HG03095 (cell line): ENCODE results near the gene MYADM.

Experiments
- ATAC-seq: cut with Tn5 transposase; IDR thresholded peaks from one replicate; pipeline ENCODE4 v1.9.1; 2021; ENCODE audit warnings: moderate library complexity; ENCODE audit not compliant: unreplicated experiment

MYADM gene

DNA sequence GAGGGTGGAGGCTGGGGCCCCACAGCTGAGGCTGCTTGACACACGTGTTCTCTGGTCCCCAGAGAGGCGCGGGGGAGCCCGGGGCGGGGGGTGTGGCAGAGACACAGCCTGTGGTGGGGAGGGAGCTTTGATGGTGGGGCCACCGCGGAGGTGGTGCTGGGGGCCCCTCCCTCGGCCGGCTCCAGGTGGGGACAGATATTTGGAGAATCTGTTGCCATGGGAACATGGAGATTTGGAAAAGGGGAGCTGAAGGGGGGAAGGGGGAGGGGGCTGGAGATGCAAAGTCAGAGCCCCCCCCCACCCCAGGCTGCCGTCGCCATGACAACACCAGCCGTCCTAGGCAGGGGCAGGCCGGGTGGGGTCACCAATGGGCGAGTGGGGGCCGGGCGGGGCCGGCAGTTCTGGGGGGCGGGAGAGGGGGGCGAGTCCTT lies 15.6 kb downstream of the MYADM start:
- ATAC-seq: no peak

DNA sequence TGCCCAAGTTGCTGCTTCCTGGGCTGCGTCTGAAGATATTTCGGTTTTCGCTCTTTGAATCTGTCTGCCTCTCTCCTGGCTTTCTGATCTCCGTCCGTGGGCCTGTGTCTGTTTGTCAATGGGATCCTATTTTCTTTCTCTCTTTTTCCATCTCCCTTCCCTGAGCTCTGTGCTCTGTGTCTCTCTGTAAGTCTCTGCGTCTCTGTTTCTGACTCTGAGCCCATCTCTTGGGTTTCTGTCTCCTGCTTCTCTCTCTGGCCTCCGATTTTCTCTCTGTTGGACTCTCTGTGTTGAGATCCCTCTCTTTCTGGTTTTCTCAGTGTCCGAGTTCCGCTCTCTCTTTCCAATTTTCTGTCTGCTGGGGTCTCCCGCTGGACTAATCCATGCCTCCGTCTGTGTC lies 16.1 kb downstream of the MYADM start:
- ATAC-seq: no peak

DNA sequence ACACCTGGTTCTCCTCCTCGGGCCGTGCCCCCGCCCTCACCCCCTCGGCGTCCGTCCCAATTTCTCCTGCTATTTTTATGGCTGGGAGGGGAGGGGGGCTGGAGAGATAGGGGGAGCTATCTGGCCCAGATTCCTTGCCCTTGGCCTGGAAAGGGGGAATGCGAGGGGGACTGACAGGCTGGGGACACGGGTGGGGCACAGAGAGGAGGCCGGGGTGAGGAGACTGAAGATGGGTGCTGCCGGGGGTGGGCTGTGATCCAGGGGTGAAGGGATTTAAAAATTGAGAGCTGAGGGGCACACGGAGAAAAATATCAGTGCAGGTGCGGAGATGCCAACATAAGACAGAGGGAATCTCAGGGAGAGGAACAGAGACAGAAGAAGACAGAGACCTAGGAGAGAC lies 16.6 kb downstream of the MYADM start:
- no peak for ATAC-seq

DNA sequence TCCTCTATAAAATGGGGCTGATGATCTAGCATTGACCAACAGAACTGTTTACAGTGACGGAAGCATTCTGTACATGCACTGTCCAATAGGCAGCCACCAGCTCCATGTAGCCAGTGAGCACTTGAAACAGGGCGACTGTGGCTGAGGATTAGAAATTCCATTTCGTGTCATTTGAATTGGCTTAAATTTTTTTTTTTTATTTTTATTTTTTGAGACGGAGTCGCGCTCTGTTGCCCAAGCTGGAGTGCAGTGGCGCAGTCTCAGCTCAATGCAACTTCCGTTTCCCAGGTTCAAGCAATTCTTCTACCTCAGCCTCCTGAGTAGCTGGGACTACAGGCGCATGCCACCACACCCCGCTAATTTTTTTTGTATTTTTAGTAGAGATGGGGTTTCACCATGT lies 17.4 kb downstream of the MYADM start:
- ATAC-seq: no peak

DNA sequence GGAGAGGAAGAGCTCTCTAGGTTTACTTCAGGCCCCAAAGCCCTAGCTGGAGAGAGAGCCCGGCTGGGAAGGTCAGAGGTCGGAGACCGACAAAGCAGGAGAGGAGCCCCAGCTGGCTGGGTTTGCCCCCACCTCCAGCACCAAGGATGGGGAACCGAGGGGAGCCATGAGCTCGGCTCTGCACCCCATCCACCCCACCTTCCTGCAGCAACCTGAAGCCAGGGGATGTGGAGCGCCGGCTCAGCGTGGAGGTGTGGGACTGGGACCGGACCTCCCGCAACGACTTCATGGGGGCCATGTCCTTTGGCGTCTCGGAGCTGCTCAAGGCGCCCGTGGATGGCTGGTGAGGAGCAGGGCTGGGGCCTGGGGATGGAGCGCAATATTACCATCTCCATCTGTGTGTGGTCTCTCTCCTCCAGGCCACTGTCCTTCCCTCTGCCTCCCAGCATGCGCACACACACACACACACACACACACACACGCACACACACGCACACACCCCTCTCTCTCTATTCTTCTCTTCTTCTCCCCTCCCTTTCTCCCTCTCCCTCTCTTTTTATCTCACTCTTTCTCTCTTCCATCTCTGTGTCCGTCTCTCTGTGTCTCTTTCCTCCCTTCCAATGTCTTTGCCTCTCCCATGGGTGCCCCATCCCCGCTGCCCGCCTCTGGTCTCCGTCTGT lies 24.8 kb downstream of the MYADM start:
- ATAC-seq: no peak

DNA sequence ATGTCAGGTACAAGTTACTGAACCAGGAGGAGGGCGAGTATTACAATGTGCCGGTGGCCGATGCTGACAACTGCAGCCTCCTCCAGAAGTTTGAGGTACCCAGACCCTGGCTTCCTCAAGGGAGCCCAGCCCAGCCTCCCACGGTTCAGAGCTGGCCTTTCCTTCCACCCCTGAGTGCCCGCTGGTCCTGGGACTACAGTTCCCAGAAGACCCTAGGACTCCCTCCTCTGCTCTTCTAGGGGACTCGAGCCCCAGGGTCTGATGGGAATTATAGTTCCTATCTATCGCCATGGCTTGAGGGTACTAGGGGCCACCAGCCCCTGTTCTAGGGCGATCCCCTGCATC lies 25.3 kb downstream of the MYADM start:
- ATAC-seq: no peak

DNA sequence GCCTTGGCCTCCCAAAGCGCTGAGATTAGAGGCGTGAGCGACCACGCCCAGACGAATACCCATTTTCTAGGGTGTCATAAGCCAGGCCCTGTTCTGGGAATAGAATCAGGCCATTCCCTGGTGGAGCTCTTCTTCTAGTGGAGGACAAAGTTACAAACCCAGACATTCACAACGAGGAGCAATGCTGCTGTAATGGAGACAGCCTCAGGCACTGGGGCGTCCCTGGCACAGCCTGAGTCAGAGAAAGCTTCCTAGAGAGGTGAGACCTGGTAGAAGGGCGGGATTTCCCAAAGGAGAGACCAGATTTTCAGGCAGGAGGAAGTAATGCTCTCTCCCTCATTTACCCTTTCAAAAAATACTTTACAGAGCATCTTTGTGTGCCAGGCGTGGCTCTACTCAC lies 27.0 kb downstream of the MYADM start:
- ATAC-seq: no peak

DNA sequence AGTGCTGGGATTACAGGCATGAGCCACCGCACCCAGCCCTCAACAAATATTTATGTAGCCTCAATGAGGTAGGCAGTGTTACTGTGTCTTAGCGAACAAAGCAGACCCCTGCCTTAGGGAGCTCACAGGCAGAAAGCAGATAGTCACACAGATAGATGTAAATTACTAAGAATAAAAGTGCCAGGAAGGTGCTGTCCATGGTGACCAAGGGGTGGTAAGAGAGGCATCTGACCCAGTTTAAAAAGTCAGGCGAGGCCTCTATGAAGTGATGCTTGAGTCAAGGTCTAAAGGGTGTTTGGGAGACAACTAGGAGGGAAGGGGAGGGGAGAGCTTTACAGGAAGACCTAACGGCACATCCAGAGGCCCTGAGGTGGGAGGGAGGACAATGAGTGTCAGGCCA lies 29.0 kb downstream of the MYADM start:
- no peak for ATAC-seq

DNA sequence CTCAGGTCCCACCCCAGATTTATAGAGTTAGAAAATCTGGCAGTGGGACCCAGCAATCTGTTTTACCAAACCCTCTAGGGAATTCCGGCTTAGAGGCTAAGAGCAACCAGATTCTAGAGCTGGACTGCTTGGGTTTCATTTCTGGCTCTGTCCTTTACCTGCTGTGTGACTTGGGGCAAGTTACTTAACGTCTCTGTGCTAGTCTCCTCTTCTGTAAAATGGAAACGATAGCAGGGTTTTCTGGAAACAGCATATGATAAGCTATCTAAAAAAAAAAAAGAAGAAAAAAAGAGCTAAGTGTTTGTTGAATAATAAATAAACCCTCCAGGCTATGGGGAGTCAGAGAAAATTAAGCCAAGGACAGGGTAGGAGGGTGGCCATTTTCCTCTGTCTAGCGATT lies 29.8 kb downstream of the MYADM start:
- no peak for ATAC-seq

DNA sequence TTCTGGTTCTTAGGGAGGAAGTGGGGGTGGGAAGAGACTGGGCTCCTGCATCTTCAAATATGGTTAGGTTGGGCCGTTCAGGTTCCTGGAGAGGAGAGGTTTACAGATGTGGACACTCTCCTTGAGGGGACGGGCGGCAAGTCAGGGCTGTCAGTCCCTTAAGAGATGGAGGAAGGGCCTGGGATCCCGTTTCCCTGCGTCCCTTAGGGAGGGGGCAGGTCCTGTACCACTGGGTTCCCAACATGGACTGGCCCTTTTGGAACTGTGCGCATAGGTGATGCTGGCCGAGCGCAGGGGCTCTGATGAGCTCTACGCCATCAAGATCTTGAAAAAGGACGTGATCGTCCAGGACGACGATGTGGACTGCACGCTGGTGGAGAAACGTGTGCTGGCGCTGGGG lies 30.5 kb downstream of the MYADM start:
- no peak for ATAC-seq

DNA sequence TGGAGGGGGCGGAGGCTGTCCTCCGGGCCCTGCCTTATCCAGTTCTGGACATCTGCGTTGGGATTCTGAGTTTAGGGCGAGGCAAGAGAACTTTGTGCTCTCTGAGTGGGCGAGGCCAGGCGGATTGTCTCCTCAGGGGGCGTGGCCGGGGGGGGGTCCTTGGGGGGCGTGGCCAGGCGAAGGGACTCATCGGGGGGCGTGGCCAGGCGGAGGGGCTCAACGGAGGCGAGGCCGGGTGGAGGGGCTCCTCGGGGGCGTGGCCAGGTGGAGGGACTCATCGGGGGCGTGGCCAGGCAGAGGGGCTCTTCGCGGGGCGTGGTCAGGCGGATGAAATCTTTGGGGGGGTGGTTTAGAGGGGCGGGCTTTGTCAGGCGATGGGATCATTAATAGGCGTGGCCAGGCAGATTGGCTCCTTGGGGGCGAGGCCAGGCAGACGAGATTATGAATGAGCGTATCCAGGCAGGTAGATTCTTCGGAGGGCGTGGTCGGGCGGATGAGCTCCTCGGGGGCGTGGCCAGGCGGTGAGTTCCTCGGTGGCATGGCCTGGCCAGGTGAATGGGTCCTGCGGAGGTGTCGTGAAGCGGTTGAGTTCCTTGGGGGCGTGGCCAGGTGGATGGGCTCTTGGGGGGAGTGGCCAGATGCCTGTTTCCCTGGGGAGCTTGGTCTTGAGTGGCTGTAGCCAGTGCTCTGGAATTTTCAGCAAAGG lies 31.1 kb downstream of the MYADM start:
- no peak for ATAC-seq

DNA sequence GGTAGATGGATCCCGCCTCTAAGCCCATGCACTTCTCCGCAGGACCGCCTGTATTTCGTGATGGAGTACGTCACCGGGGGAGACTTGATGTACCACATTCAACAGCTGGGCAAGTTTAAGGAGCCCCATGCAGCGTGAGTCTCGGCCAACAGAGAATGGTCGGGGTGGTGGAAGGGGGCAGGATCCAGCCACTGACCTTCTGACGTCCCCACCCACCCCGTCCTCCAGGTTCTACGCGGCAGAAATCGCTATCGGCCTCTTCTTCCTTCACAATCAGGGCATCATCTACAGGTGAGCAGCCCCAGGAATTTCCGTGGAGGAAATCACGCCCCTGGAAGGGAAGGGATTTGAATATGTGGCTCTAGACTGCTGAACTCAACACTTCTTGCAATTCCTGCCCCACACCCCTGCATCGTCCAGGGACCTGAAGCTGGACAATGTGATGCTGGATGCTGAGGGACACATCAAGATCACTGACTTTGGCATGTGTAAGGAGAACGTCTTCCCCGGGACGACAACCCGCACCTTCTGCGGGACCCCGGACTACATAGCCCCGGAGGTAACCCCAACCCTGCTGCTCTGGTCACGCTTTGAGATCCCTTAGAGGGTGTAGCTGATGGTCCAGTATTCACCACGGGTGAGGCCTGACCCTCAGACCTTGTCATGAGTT lies 32.6 kb downstream of the MYADM start:
- no peak for ATAC-seq

DNA sequence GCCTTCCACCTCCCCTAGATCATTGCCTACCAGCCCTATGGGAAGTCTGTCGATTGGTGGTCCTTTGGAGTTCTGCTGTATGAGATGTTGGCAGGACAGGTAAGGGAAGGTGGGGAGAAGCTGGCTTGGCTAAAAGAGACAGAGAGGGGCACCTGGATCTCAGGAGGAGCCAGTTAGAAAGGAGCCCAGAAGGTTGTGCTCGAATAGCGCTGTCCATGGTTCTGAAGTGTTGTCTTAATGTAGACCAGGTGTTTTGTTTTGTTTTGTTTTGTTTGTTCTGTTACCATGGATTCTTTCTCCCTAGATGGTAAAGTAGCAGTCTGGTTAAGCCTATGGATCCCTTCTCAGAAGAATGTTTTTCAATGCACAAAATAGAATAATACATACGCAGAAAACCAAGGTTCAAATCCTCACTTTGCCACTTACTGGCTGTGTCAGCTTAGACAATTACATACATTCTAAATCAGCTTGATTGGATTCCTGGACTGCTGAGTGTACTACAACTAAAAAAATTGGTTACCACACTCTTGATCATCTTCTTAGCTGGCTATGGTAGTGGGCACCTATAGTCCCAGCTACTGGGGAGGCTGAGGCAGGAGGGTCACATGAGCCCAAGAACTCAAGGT lies 35.5 kb downstream of the MYADM start:
- no peak for ATAC-seq

DNA sequence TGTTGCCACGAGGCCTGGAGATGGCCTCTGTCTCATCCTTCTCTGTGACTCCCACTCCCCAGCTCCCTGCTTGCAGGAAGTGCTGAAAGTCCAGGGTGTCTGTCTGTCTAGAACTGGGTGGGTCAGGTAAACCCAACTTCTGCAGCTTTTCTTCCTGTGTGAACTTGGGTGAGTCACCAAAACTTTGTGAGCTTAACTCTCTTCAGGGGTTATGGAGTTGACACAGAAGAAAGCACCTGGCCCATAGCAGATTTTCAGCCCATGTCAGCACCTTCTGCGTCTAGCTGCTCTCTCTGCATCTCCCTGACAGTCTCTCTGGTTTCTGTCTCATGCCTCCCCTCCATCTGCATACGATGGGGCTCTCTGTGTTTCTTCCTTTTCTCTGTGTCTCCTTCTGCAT lies 37.2 kb downstream of the MYADM start:
- ATAC-seq: no peak

DNA sequence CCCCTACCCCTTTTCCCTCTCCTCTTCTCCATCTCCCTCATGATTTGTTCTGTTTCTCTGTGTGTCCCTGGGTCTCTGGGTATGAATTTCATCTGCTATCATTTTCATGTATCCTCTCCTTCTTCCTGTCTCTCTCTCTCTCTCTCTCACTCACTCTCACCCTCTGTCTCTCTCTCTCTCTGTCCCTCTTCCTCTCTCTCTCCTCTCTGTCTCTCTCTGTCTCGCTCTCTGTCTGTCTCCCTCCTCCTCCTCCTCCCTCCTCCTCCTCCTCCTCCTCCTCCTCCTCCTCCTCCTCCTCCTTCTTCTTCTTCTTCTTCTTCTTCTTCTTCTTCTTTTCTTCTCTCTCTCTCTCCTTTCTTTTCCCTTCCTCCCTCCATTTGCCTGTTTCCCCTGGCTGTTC lies 38.1 kb downstream of the MYADM start:
- no peak for ATAC-seq

DNA sequence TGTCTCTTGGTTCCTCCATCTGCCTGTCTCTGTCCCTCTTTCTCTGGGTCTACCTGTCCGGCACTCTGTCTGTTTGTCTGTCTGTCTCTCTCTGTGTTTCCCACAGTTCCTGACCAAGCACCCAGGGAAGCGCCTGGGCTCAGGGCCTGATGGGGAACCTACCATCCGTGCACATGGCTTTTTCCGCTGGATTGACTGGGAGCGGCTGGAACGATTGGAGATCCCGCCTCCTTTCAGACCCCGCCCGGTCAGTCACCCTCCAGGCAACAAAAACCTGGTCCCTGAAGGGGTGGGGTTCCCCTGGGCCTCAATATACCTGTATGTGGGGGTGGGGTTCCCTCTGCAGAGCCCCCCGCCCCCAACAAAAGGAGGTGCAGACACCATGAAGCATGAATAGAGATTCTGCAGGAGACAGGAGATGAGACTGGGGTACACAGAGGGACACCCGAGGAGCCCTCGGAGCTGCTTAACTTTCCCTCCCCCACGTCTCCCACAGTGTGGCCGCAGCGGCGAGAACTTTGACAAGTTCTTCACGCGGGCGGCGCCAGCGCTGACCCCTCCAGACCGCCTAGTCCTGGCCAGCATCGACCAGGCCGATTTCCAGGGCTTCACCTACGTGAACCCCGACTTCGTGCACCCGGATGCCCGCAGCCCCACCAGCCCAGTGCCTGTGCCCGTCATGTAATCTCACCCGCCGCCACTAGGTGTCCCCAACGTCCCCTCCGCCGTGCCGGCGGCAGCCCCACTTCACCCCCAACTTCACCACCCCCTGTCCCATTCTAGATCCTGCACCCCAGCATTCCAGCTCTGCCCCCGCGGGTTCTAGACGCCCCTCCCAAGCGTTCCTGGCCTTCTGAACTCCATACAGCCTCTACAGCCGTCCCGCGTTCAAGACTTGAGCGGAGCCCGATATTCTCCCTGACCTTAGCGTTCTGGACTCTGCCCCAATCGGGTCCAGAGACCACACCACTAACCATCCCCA lies 38.8 kb downstream of the MYADM start:
- no peak for ATAC-seq

DNA sequence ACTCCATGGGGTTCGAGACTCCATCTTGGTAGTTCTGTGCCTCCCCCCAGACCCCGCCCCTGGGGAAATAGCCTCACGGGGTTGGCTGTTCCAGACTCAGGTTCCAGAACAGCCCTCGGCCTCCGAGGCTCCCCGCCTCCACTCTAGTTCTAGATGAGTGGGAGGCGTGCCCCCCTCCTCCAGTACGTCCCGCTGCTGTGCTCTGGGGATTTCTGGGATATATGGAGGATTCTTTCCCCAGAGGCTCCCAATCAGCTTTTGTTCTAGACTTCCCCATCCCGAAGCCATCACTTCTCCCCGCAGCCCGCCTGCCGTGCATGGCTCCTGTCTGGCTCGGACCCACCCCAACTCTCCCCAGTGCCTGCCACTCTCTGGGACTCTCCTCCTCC lies 39.5 kb downstream of the MYADM start:
- ATAC-seq: no peak

DNA sequence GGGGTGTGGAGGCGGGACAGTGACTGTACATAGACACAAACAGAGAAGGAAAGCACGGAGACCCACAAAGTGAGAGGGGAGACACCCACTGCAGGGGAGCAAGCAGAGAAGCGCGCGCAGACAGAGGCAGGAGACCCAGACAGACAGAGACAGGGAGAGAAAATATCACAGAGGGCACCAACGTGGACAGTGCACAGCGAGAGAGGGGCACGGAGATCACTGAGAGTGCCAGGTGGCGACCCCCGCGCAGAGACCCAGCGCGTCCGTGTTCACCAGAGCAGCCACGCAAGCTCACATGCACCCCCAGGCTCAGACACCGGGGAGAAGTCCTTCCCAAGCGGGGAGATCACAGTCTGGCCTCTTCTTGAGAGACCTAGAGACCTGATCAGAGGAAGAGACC lies 40.0 kb downstream of the MYADM start:
- ATAC-seq: no peak

DNA sequence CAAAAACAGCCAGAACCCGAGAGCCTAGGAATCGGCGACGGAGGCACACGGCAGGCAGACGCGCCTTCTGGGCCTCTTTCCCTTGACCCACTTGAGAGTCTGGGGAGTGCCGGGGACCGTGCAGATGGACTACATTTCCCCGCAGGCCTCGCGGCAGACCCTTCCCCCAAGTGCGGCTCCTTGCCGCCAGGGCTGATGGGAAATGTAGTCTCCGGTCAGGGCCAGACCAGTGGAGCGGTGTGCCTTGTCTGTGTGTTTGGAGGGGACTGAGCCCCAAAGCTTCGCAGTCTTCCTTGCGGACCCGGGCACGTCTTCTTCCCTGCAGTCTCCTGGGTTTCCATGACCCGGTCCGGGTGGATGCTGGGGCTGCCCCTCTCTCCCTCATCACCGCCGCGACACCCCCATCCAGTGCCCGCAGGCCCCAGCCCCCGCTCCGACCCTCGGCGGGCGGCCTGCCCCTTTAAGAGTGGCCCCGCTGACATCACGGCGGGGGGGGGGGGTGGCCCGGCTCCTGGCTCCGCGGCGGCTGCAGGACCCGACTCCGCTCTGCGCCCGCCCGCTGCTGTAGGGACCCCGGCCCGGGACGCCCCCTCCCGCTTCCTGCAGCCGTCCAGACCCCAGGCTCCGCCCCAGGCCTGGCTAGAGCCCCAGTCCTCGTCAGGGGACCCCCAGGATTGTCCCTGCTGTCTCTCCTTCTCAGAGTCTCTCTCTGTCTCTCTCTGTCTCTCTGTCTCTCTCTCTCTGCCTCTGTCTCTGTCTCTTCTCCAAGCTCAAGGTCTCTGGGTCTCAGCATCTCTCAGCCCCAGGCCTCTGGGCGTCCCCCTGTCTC lies 40.6 kb downstream of the MYADM start:
- ATAC-seq: no peak

DNA sequence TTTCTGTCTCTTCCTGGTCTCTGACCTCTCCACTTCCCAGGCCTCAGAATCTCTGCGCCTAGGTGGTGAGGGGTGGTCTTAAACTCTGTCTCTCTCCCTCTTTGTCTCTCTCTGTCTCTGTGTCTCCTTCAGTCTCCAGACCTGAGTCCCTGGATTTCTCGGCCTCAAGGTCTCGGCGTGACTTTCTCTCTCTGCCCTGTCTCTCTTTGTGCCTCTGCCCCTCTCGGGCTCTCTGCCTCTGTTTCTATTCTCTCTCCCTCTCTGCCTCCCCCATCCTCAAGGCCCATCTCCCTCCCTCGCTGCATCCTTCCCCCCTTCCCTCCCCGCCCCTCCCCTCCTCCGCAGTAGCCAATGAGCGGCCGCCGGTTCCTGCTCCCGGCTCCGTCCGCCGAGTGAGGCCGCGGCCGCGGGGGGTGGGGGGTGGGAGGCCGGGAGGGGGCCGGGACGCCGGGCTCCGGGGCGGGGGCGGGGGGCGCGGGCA lies 41.3 kb downstream of the MYADM start, which contains the start of gene CACNG7:
Gene CACNG7, plus strand, starts transcription at position 344 of the 481 bp plus-strand sequence. CDS start 3,554 bp downstream, outside the sequence.
- no peak for ATAC-seq
